ENCODE measurements around the gene TBCD. TPM values are rescaled to one million over a fixed set of nuclear protein-coding genes. Genes with fewer than 3 reads are reported as not detected.

The TBCD gene
- total and polyA plus RNA-seq, 9 of the 15 experiments (the other 6 are each of a cell fraction or from before 2014, with no cell fraction given): 8.9 to 98.5 (median 28.0) TPM

DNA sequence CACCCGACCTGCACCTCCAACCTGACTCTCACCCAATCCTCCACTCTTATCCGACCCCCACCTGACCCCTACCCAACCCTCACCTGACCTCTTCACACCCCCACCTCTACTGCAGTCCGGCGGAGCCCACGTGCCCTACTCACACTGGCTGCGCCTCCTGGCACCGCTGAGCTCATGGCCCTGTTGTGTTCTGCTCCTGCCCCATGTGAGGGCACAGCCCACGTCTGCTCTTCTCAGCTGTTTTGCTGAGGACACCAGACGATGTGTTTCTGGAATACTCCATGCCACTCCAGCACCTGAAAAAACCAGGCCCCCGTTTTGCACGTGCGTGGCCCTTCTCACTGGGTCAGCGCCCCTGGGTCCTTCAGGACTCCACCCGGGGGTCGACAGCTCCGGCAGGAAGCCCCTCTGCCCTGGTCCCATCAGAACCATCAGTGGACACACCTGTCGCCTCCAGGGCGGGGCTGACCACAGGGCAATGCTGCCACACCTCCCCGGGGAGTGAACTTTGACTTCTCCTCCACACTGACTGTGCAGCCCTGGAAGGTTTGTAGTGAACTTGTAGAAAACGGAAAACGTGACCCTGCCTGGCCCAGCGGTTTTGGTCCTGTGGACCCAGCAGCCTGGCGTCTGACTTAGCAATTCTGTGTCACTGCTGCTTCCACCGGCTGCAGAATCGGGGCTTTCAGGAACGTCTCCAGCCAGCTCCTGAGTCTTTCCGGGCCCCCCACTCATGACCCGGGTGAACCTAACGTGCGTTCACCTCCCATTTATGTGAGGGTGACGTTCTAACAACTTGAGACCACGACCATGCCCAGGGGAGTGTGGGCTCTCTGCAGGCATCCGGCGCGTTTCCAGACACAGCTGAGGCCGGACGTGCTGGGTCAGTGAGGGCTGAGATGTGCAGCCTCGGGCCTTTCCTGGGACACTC lies 47.7 kb upstream of the TBCD start (continued):
- no peak for TF ChIP-seq PHB (CRISPR knock-in tag; IDR thresholded peaks at IDR 0.05)
- no peak for TF ChIP-seq NEUROD1 (IDR thresholded peaks at IDR 0.05; ENCODE audit: borderline replicate concordance, low read depth, low read length, partially characterized antibody)
- TF ChIP-seq BMI1 (IDR thresholded peaks at IDR 0.05; ENCODE audit: low read length): no peak
- TF ChIP-seq, protein P1, sequence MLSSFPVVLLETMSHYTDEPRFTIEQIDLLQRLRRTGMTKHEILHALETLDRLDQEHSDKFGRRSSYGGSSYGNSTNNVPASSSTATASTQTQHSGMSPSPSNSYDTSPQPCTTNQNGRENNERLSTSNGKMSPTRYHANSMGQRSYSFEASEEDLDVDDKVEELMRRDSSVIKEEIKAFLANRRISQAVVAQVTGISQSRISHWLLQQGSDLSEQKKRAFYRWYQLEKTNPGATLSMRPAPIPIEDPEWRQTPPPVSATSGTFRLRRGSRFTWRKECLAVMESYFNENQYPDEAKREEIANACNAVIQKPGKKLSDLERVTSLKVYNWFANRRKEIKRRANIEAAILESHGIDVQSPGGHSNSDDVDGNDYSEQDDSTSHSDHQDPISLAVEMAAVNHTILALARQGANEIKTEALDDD (IDR thresholded peaks at IDR 0.05): no peak
- TF ChIP-seq ZBTB1 (CRISPR knock-in tag; IDR thresholded peaks at IDR 0.05; ENCODE audit: borderline replicate concordance, low read depth): no peak
- TF ChIP-seq, protein P2, sequence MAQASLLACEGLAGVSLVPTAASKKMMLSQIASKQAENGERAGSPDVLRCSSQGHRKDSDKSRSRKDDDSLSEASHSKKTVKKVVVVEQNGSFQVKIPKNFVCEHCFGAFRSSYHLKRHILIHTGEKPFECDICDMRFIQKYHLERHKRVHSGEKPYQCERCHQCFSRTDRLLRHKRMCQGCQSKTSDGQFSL (CRISPR knock-in tag; IDR thresholded peaks at IDR 0.05): no peak
- TF ChIP-seq, protein P2 (tag; IDR thresholded peaks at IDR 0.05): no peak
- no peak for TF ChIP-seq NR2C2 (CRISPR knock-in tag; IDR thresholded peaks at IDR 0.05)
- TF ChIP-seq NR2C2 (tag; IDR thresholded peaks at IDR 0.05): peak; percentile 38; the same call in 1 of the 2 replicates
